Common myeloid progenitor, CD34-positive (primary cell): ENCODE data around the gene RGS14.

ENCODE experiments used
- CTCF ChIA-PET: fragments of 350-600 bp; sonication (Branson Sonifier 250); formaldehyde crosslinking; loops from one replicate; lab custom pipeline; 2021; ENCODE audit warnings: antibody characterized with exemption; lab: Charles Lee
- POLR2A ChIA-PET: fragments of 350-600 bp; sonication (Branson Sonifier 250); formaldehyde crosslinking; loops from one replicate; lab custom pipeline; 2021; ENCODE audit warnings: antibody characterized with exemption; lab: Charles Lee
- DNase-seq, 3 donors: peaks; one replicate each; pipeline versions ENCODE4 v3.0.0 to v3.0.0-alpha.2; 2013
- H3K27ac ChIP-seq, 2 experiments: 1 replicate in 1 of 2; 2 replicates in 1 of 2; pipeline ENCODE4 v1.7.0; 2013; ENCODE audit warnings: inconsistent platforms in 2 of 2, low read length in 2 of 2, mild to moderate bottlenecking in 2 of 2, low read depth in 1 of 2, moderate library complexity in 1 of 2; ENCODE audit not compliant: severe bottlenecking in 2 of 2, insufficient read depth in 1 of 2, poor library complexity in 1 of 2
- H3K27me3 ChIP-seq, 5 experiments: replicated peaks in 2 of 5; 1 replicate in 3 of 5; 2 replicates in 2 of 5; pipeline versions ENCODE4 v1.6.1 to v1.7.0; 2013; ENCODE audit warnings: low read length in 4 of 5, mild to moderate bottlenecking in 2 of 5, moderate library complexity in 2 of 5, inconsistent platforms in 1 of 5; ENCODE audit not compliant: insufficient read depth in 5 of 5, control insufficient read depth in 4 of 5
- H3K36me3 ChIP-seq, 4 experiments: 1 replicate in 2 of 4; 2 replicates in 2 of 4; pipeline versions ENCODE4 v1.6.1 to v1.7.0; 2013; ENCODE audit warnings: low read length in 3 of 4, control low read depth in 1 of 4, mild to moderate bottlenecking in 1 of 4; ENCODE audit not compliant: control insufficient read depth in 4 of 4, insufficient read depth in 4 of 4
- H3K4me1 ChIP-seq, 4 experiments: 1 replicate in 3 of 4; 2 replicates in 1 of 4; pipeline versions ENCODE4 v1.6.1 to v1.7.1; 2013; ENCODE audit warnings: low read length in 3 of 4, mild to moderate bottlenecking in 3 of 4, control low read depth in 1 of 4, inconsistent platforms in 1 of 4, moderate library complexity in 1 of 4; ENCODE audit not compliant: control insufficient read depth in 4 of 4, insufficient read depth in 4 of 4; ENCODE audit errors: control extremely low read depth in 1 of 4
- H3K4me3 ChIP-seq, 7 experiments: 1 replicate in 4 of 7; 2 replicates in 3 of 7; pipeline versions ENCODE4 v1.5.1 to v1.7.0; 2013; ENCODE audit warnings: mild to moderate bottlenecking in 7 of 7, low read length in 6 of 7, moderate library complexity in 6 of 7, inconsistent platforms in 2 of 7, low read depth in 2 of 7, control low read depth in 1 of 7; ENCODE audit not compliant: insufficient read depth in 4 of 7, control insufficient read depth in 1 of 7; ENCODE audit errors: extremely low read depth in 1 of 7
- H3K9me3 ChIP-seq, 5 experiments: 1 replicate in 4 of 5; 2 replicates in 1 of 5; pipeline versions ENCODE4 v1.6.1 to v1.7.1; 2013; ENCODE audit warnings: low read length in 4 of 5, mild to moderate bottlenecking in 2 of 5, inconsistent platforms in 1 of 5, low read depth in 1 of 5, moderate library complexity in 1 of 5; ENCODE audit not compliant: control insufficient read depth in 4 of 5, insufficient read depth in 2 of 5; ENCODE audit errors: control extremely low read depth in 1 of 5
- WGBS: methylation state at CpG from one replicate; pipeline ENCODE4 v1.1.5; 2013; ENCODE audit not compliant: insufficient coverage; 5-methylcytosine and 5-hydroxymethylcytosine counted together

The RGS14 gene

DNA sequence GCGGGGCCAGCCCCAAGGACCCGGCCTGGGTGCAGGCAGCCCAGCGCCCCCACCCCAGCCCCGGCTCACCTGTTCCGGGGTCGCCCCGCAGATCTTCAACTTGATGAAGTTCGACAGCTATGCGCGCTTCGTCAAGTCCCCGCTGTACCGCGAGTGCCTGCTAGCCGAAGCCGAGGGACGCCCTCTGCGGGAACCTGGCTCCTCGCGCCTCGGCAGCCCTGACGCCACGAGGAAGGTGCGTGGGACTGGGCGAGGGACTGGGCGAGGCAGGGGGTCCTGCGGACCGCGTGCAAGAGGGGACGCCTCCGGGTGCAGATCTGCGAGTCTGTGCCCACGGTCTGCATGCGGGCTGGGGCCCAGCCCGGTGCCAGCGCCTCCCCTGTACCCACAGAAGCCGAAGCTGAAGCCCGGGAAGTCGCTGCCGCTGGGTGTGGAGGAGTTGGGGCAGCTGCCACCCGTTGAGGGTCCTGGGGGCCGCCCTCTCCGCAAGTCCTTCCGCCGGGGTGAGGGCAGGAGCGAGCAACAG lies 9.7 kb downstream of the RGS14 start:
- Histone ChIP-seq H3K9me3 (no peaks in the 10 kb centered on the region), H3K27ac (peak overlapping the region in 1 of 2 experiments; percentile 25), H3K36me3 (peaks cover 5 to 58% (median 35%) of the 10 kb centered on the region in 4 experiments), H3K4me1 (peaks cover 0 to 60% (median 48%) of the 10 kb centered on the region in 4 experiments), H3K27me3 (no peaks in the 10 kb centered on the region), H3K4me3 (no peak overlapping the region)
- 97% methylated on average over 41 of the region's 46 CpGs for whole genome bisulfite sequencing
- POLR2A ChIA-PET, result no interaction called here
- CTCF ChIA-PET, result interaction anchor here (0.7 to 8.2 kb wide), 6 partner anchors 22 to 111 kb away, joined by 3 to 65 read pairs (median 7); no protein-coding TSS in a partner anchor
- no peak for DNase-seq

DNA sequence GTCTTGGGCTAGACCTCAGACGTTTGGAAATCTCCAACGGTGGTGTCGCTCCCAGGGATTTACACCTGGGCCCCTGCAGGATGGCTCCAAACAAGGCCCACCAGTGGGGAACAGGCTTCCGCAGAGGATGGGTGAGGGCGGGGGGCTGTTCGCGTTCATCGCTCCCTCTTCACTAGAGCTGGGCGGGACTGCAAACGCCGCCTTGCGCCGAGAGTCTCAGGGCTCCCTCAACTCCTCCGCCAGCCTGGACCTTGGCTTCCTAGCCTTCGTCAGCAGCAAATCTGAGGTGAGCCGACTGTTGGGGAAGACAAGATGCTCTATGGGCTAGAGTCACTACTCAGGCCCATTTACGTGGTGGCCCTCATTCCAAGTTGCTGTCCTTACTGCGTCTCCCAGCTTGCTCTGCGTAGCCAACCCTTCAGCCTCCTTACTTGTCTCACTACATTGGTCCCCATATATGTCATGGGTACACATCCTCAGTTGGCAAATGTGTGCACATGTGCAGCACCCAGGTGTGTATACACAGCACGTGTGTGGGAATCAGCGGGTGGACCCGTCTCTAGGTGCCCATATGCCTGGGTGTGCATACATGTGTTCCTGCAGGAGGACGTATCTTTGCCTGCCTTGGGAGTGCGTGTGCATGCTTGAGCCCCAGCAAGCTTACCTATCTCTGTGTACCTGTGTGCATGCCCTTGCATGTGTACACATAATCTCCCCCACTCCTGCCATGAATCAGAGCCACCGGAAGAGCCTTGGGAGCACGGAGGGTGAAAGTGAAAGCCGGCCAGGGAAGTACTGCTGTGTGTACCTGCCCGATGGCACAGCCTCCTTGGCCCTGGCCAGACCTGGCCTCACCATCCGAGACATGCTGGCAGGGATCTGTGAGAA lies 10.5 kb downstream of the RGS14 start:
- WGBS, result 98% methylated on average over 26 of the region's 29 CpGs
- no peak for DNase-seq
- Histone ChIP-seq H3K27me3 (no peaks in the 10 kb centered on the region), H3K4me3 (no peak overlapping the region), H3K36me3 (peaks cover 5 to 60% (median 35%) of the 10 kb centered on the region in 4 experiments), H3K27ac (peak overlapping the region in 1 of 2 experiments; percentile 25), H3K9me3 (no peaks in the 10 kb centered on the region), H3K4me1 (peaks cover 0 to 60% (median 48%) of the 10 kb centered on the region in 4 experiments)
- CTCF ChIA-PET, result interaction anchor here (1.4 to 8.6 kb wide), 8 partner anchors 13 to 85 kb away, joined by 3 to 131 read pairs (median 42); partner anchors contain the start of genes LMAN2, PFN3, RGS14 and SLC34A1
- POLR2A ChIA-PET, result no interaction called here

- Histone ChIP-seq H3K4me1 (peaks cover 0 to 55% (median 46%) of the 10 kb centered on the region in 4 experiments), H3K27me3 (no peaks in the 10 kb centered on the region), H3K36me3 (peaks cover 5 to 60% (median 40%) of the 10 kb centered on the region in 4 experiments), H3K27ac (no peak overlapping the region), H3K9me3 (no peaks in the 10 kb centered on the region), H3K4me3 (no peak overlapping the region)
- CTCF ChIA-PET, result interaction anchor here (0.7 to 8.6 kb wide), 14 partner anchors 9 to 142 kb away, joined by 3 to 131 read pairs (median 6); partner anchors contain the start of genes LMAN2, PFN3, RGS14 and SLC34A1
- 88% methylated on average over 5 of the region's 5 CpGs for WGBS
- POLR2A ChIA-PET, result no interaction called here
- peak in 1 of 3 donors; percentile 30 for DNase-seq
Observed at GRCh38 chr5:177368869-177369644, 11.3 kb downstream of the RGS14 start.

DNA sequence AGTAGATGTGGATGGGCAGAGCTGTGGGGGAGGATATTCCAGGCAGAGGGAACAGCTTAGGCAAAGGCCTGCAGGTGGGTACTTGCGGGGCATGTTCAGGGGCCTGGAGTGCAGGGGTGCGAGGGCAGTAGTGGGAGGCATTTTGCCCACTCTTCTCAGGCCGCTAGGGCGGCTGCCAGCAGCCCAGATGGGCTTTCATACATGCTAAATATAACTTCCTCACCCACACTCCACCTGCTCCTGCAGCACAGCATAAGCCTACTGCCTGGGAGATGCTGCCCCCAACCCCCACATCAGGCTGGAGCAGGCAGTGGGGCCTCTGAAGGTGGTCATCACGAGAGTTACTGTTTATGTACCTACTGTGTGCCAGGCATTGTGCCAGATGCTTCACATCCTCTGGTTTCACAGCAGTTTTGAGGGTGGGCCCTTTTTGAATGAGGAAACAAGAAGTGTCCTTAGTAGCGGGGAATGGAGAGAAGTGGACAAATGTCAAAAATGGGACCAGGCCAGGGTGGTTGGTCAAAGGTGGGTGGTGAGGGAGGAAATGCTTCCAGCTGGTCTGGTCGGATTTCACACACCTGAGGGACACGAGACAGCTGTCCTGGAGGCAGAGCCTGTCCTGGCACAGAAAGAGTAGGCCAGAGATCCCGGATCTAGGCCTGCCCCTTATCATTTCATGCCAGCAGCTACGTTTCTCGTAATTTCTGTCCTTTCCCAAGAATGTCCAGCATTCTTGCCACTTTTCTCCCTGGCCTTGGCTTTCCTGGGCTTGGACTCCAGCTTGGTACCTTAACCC lies 12.1 kb downstream of the RGS14 start:
- Histone ChIP-seq H3K27ac (no peak overlapping the region), H3K27me3 (no peaks in the 10 kb centered on the region), H3K4me3 (no peak overlapping the region), H3K36me3 (peaks cover 5 to 60% (median 40%) of the 10 kb centered on the region in 4 experiments), H3K9me3 (no peaks in the 10 kb centered on the region), H3K4me1 (peaks cover 0 to 49% (median 41%) of the 10 kb centered on the region in 4 experiments)
- ChIA-PET CTCF (interaction anchor here (0.7 to 8.6 kb wide), 20 partner anchors 7 to 141 kb away, joined by 3 to 131 read pairs (median 4); partner anchors contain the start of genes LMAN2, PFN3, RGS14 and SLC34A1), POLR2A (interaction anchor here (0.6 kb wide), 1 partner anchor 141 kb away, joined by 3 read pairs; no protein-coding TSS in a partner anchor)
- DNase-seq, result no peak
- WGBS, result 88% methylated on average over 9 of the region's 11 CpGs

GRCh38 chr5:177370488-177371119 lies 12.9 kb downstream of the RGS14 start:
- Histone ChIP-seq H3K4me3 (peak overlapping the region in 1 of 7 experiments; percentile 72), H3K9me3 (no peaks in the 10 kb centered on the region), H3K27ac (no peak overlapping the region), H3K4me1 (peaks cover 0 to 48% (median 41%) of the 10 kb centered on the region in 4 experiments), H3K27me3 (no peaks in the 10 kb centered on the region), H3K36me3 (peaks cover 5 to 60% (median 38%) of the 10 kb centered on the region in 4 experiments)
- POLR2A ChIA-PET, result interaction anchor here (0.6 kb wide), 1 partner anchor 140 kb away, joined by 3 read pairs; no protein-coding TSS in a partner anchor
- CTCF ChIA-PET, result interaction anchor here (0.8 to 8.6 kb wide), 20 partner anchors 8 to 140 kb away, joined by 3 to 131 read pairs (median 4); partner anchors contain the start of genes LMAN2, PFN3, RGS14 and SLC34A1
- 40% methylated on average over 20 of the region's 42 CpGs for WGBS
- DNase-seq, result peak; percentile 83 to 85 (median 85)
